Activated gamma-delta T cell treated with anti-CD3 and anti-CD28 coated beads, Interleukin-2, amount 50 U/mL, for 16 hours (primary cell): ENCODE data around the gene ZNF217.
"Not testable (repeated sequence)": the region's sequence is repeated elsewhere in the genome, so short reads cannot be mapped to it uniquely, and the experiment has no call there.

Experiments used
- DNase-seq: peaks from one replicate; pipeline ENCODE4 v3.0.0-alpha.2; 2020; ENCODE audit warnings: low read depth

ZNF217 gene

DNA sequence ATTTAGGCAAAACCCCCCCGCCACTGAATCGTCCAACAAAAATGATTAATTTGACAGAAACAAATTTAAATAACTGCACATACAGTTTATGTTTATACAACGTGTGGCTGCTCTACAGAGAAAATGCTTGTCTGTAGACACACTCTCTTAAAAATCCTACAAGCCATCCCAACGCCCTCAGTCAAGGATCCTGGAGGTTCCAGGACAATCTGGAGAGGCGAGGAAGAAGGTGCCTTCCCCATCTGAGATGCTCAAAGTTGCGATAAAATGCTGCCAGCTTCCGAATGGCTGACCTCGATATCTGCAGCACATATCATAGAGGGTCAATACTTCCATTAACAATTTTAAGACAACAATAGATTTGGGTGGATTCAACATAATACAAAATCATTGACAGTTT lies 25.3 kb downstream of the ZNF217 start:
- DNase-seq, result no peak

DNA sequence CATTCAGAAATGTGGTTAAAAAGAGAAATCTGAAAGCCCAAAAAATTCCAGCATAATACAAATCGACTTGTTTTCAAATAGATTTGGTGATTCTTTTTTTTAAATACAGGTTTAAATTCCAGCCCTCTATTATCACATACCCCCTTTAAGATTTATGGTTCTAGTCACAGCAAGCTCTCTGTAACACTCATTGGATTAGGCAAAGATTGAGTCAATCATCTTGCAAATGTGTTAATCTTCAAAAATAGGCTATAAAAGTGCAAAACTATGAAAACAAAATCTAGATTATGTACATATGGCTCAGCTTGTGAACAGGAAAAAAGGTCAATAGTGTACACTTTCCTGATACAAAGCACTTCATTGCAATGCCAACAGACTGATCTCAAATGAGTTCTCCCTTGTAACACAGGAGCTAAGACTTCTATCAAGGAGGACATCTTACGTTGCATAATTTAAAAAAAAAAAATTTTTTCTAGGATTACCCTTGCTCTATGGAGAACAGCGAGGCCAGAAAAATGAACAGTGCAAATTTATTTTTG lies 26.2 kb downstream of the ZNF217 start:
- no peak for DNase-seq

DNA sequence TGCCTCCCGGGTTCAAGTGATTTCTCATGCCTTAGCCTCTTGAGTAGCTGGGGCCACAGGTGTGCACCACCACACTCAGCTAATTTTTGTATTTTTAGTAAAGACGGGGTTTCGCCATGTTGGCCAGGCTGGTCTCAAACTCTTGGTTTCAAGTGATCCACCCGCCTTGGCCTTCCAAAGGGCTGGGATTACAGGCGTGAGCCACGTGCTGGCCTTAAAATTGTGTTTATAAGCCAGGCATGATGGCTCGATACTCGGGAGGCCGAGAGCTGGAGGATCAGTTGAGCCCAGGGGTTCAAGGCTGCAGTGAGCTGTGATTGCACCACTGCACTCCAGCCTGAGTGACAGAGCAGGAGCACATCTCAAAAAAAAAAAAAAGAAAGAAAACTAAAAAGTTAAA lies 27.0 kb downstream of the ZNF217 start:
- not testable (repeated sequence) for DNase-seq

DNA sequence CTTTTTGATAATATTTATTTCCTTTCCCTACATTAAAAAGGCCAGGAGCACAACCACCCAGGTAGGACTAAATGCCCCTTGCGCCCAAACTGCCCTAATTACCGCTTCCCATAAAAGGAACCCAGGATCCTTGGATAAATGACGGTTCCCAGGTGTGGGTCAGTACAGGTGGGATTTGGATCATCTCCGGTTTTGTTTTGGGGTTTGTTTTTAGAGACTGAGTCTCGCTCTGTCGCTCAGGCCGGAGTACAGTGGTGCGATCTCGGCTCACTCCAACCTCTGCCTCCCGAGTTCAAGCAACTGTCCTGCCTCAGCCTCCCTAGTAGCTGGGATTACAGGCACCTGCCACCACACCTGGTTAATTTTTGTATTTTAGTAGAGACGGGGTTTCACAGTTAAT lies 28.4 kb downstream of the ZNF217 start:
- no peak for DNase-seq

DNA sequence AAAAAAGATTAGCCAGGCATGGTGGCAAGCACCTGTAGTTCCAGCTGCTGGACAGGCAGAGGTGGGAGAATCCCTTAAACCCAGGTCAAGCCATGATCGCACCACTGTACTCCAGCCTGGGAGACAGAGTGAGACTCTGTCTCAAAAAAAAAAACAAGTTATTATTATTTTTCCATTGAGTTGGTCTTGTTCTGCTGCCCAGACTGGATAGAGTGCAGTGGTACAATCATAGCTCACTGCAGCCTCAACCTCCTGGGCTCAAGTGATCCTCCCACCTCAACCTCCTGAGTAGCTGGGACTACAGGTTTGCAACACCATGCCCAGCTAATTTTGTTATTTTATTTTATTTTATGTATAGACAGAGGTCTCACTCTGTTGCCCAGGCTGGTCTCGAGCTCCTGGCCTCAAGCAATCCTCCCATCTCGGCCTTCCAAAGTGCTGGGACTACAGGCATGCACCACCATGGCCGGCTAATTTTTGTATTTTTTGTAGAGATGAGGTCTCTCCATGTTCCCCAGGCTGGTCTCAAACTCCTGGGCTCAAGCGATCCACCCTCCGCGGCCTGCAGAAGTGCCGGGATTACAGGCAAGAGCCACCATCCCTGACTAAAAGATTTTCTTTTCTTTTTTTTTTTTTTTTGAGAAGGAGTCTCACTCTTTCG lies 31.4 kb downstream of the ZNF217 start:
- DNase-seq, result not testable (repeated sequence)

DNA sequence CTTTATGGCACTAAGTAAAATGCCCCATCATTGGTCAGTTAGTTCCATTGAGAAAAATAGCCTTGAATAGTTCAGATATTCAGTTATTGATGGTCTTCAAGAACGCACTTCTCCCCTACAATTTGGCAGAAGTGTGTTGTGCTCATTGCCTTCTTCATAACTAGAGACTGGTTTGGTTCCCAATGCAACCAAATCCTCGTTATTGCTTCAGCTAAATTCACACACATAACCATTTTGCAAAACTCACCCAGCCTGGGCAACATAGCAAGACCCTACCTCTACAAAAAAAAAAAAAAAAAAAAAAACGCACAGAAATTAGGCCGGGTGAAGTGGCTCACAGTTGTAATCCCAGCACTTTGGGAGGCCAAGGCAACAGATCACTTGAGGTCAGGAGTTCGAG lies 32.1 kb downstream of the ZNF217 start:
- no peak for DNase-seq

DNA sequence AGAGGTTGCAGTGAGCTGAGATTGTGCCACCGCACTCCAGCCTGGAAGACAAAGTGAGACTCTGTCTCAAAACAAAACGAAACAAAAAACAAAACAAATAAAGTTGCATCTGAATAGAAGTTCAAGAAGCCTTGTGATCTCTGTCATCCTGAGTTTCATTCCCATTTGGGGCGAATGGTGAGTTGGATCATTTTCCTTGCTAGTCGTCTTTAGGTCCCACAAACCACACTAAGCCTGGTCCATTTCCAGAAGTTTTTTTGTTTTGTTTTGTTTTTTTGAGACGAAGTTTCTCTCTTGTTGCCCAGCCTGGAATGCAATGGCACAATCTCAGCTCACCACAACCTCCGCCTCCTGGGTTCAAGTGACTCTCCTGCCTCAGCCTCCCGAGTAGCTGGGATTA lies 33.8 kb downstream of the ZNF217 start:
- no peak for DNase-seq

DNA sequence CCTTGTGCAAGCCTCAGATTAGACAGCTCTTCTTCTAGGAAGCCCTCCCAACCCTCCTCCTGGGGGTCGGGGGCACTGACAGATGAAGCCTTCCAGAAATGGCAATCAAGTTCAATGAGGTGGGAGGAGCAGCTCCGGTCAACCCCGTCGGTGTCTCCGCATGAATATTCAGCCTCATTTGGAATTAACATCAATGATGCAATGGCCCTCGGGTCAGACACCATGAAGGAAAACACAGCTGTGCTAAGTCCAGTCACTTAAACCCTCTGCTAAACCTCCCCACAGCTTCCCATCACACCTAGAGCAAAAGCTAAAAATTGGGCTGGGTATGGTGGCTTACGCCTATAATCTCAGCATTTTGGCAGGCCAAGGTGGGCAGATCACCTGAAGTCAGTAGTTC lies 36.5 kb downstream of the ZNF217 start:
- no peak for DNase-seq

DNA sequence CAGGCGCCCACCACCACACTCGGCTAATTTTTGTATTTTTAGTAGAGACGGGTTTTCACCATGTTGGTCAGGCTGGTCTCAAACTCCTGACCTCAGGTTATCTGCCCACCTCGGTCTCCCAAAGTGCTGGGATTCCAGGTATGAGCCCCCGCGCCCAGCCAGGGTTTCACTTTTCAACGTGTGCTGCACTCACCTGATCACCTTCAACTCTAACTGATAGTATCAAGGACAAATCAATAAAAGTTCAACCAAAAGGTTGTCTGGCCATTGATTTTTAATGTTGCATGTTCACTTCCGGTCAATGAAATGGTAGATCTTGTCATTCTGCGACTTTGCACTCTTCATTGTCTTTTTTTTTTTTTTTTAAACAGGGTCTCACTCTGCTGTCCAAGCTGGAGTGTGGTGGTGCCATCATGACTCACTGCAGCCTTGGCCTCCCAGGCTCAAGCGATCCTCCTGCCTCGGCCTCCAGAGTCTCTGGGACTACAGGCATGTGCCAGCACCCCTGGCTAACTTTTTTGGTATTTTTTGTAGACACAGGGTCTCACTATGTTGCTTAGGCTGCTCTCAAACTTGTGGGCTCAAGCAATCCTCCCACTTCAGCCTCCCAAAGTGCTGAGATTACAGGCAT lies 37.3 kb downstream of the ZNF217 start:
- DNase-seq, result no peak

DNA sequence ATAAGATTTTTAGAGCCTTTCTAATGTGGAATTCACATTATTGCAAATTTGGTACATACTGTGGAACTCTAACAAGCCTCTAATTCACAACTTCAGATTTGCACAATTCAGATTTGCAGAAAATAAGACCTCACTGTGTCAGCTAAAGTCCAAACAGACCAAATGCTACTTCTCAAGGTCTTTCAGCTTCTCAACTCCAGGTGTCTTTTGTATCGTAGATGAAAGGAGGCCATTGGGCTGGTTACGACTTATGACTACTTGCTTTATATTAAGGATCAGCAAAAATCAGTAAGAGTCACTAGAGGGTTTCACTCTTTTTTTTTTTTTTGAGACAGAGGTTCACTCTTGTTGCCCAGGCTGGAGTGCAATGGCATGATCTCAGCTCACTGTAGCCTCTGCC lies 37.8 kb downstream of the ZNF217 start:
- no peak for DNase-seq

DNA sequence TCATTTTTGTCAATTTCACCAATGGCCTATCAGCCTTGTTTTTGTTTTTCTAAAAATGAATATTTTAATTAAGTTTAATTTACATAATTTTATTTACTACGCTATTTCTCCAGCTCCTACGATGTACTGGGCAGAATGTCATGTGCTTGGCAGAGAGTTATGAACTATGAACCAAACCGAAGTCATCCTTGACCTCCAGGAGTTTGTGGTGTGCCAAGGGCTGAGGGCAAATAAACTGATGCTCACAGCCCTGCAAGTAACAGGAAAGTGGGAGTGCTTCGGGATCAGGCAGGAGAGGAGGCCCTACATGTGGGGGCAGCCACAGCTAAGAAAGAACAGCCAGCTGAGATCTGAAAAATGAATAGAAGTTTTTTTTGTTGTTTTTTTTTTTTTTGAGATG lies 38.6 kb downstream of the ZNF217 start:
- DNase-seq, result no peak

DNA sequence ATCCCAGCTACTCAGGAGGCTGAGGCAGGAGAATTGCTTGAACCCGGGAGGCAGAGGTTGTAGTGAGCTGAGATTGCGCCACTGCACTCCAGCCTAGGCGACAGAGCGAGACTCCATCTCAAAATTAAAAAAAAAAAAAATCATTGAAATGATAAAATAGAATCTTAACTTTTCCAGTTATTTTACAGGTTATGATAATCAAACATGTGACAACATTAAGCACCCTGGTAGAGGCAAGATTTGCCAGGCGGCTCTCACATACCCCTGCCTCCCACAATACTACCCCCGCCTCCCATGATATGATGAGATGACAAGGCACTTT lies 41.1 kb downstream of the ZNF217 start:
- not testable (repeated sequence) for DNase-seq

DNA sequence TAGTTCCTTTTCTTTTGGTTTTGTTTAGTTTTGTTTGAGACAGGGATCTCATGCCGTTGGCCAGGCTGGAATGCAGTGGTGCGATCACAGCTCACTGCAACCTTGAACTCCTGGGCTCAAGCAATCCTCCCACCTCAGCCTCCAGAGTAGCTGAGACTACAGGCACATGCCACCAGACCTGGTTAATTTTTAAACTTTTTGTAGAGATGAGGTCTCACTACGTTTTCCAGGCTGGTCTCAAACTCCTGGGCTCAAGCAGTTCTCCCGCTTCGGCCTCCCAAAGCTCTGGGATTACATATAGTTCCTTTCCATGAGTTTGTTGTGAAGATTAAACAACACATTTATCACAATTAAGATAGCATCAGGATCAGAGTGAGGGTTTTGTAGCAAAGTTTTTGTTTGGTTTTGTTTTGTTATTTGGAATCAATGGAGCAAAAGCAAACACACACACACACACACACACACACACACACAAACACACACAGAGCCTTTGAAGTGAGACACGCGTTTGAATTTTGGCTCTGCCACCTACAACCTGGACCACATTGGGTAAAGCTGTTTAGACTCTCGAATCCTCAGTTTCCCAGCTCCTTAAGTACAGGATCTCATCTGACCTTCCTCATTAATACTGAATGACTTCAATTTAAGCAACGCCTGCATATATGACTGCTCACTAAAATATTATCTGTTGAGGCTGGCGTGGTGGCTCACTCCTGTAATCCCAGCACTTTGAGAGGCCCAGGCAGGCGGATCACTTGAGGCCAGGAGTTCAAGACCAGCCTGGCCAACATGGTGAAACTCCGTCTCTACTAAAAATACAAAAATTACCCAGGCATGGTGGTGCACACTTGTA lies 41.7 kb downstream of the ZNF217 start:
- not testable (repeated sequence) for DNase-seq

DNA sequence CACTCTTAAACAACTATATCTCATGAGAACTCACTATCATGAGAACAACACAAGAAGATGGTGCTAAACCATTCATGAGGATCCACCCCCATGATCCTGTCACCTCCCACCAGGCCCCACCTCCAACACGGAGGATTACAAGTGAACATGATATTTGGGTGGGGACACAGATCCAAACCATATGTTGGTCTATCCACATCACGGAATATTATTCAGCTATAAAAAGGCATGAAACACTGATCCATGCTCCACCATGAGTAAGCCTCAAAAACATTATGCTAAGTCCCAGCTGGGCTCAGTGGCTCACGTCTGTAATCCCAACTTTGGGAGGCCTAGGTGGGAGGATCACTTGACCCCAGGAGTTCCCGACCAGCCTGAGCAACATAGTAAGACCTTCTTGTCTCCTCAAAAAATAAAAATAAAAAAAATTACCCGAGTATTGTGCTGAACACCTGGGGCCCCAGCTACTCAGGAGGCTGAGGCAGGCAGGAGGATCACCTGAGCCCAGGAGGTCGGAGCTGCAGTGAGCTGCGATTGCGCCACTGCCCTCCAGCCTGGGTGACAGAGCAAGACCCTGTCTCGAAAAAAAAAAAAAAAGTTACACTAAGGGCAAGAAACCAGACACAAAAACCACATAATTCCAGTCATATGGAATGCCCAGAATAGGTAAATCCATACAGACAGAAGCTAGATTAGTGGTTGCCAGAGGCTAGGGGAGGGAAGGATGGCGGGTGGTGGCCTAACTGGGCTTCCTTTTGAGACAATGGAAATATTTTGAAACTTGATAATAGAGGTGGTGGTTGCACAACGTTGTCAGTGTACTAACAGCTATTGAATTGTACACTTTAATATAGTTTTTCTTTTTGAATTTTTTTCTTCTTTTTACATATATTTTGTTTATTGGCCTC lies 43.1 kb downstream of the ZNF217 start:
- DNase-seq, result no peak

DNA sequence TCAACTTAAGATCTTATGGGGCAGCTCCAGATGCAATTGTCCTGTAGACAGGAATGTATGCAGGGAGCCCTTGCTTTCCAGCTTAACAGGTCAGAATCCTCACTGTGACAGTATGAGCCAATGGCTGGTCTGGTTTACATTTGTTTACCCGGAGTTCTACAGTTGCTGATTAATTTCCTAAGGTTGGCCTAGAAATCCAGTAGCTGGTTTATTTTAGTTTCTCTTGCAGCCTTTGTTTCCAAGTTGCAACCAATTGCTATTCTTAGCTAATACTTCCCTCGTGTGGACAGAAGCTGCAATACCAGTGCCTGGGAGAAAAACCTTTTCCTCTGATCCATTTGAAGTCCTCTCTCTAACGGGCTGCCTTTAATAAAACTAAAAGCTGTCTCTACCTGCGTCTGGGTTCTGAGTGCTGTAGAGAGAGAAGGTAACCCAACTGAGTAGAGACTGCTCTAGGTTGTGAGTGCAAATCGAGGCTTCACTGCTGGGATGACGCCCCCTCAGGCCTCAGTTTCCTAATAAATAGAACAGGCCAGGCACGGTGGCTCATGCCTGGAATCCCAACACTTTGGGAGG lies 45.9 kb downstream of the ZNF217 start:
- no peak for DNase-seq

DNA sequence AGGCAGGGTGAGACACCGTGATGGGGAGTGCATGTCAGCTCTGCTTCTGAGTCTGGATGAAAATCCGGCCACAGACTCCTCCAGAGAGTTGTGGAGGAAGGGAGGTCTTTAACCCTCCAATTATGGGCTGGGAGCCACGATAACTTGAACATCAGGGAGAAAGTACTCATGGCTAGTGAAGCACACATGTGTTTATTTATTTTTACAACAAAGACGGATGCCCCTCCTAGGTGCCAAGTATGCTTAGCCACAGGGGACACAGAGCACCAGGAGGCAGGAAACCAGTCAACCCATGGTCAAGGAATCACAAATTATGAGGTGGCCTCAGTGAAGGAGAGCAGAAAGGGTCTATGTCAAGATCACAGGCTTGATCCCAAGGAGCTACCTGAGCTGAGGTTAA lies 54.1 kb downstream of the ZNF217 start:
- no peak for DNase-seq

DNA sequence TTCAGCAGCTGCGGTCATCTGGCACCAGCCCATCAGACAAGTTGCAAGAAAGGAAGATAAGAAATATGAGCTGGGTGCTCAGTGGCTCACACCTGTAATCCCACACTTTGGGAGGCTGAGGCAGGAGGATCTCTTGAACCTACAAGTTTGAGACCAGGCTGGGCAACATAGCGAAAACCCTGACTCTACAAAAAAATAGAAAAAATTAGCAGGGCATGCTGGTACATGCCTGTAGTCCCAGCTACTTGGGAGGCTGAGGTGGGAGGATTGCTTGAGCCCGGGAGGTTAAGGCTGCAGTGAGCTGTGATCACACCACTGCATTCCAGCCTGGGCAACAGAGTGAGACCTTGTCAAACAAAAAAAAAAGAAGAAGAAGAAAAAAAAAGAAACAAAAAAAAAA lies 57.3 kb downstream of the ZNF217 start:
- DNase-seq, result not testable (repeated sequence)

DNA sequence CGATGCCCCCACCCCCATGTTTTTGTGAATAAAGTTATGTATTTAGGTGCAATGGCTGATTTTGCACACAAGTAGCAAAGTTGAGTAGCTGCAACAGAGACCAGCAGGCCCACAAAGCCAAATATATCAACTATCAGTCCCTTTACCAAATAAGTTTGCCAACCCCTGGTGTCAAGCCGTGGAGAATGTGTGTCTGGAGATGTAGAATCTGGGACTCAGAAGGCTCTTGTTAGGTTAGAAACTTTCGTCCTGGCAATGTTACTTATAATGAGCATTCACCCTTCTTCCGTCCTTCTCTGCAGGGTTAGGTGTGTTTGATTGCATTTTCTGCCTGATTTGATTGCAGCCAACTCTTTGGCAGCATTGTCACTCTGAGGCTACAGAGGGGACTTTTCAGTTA lies 57.8 kb downstream of the ZNF217 start:
- no peak for DNase-seq

DNA sequence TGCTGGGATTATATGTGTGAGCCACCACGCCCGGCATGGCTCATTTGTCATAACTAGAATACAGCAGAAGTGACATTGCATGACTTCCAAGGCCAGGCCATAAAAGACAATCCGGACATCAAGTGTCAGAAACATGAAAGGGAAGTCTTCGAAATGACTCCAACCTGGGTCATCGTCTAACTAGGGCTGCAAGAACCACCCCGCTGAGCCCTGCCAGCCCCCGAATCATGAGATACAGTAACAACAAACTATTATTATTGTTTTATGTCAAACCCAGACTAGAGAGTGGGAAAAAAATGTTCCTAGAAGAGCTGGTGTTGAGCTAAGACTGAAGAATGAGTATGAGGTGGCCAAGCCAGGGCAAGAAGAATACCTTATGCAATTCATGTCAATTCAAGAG lies 59.6 kb downstream of the ZNF217 start:
- no peak for DNase-seq

DNA sequence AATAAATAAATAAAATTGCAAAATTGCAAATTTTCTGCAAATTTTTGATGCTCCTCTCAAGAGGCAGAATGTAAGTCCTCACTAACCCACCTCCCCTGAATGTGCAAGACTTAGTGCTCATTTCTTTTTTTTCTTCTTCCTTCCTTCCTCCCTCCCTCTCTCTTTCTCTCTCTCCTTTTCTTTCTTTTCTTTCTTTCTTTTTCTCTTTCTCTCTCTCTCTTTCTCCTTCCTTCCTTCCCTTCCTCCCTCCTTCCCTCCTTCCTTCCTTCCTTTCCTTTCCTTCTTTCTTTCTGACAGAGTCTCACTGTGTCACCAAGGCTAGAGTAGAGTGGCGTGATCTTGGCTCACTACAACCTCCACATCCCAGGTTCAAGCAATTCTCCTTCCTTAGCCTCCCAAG lies 60.1 kb downstream of the ZNF217 start:
- no peak for DNase-seq

DNA sequence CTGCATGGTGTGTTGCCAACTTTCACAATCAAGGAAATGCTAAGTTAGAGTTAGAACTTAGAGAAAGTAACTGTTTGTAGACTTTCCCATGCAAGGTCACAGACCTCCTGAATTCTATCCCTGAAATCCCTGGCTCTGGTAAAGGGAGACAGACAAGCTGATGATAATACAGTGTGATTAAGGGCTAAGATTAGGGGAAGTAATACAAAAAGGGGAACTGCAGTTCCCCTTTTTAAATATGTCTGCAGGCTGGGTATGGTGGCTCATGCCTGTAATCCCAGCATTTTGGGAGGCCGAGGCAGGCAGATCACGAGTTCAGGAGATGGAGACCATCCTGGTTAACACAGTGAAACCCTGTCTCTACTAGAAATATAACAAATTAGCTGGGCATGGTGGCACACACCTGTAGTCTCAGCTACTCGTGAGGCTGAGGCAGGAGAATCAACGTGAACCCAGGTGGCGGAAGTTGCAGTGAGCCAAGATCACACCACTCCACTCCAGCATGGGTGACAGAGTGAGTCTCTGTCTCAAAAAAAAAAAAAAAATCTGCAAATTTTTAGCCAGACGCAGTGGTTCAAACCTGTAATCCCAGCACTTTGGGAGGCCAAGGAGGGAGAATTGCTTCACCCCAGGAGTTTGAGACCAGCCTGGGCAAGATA lies 60.9 kb downstream of the ZNF217 start:
- not testable (repeated sequence) for DNase-seq
